HEK293 (cell line): ENCODE results near the gene PTPRJ.

ENCODE experiments used
- KLF10 ChIP-seq: fragments of 450-650 bp; IDR thresholded peaks from 2 replicates; pipeline ENCODE4 v1.5.1; 2018; ENCODE audit warnings: missing biosample characterization, mild to moderate bottlenecking, missing genetic modification characterization
- MYNN ChIP-seq: fragments of 450-650 bp; formaldehyde crosslinking; IDR thresholded peaks from 2 replicates; pipeline ENCODE4 v1.5.1; 2016; ENCODE audit warnings: missing biosample characterization, missing genetic modification characterization, borderline replicate concordance
- SP2 ChIP-seq: fragments of 450-650 bp; formaldehyde crosslinking; IDR thresholded peaks from 2 replicates; pipeline ENCODE4 v1.5.1; 2016; ENCODE audit warnings: missing biosample characterization, missing genetic modification characterization
- YY1 ChIP-seq: fragments of 450-650 bp; formaldehyde crosslinking; IDR thresholded peaks from 2 replicates; pipeline ENCODE4 v1.5.1; 2018; ENCODE audit warnings: missing biosample characterization, missing genetic modification characterization
- ZNF23 ChIP-seq: fragments of 450-650 bp; formaldehyde crosslinking; IDR thresholded peaks from 2 replicates; pipeline ENCODE4 v1.5.1; 2016; ENCODE audit warnings: missing biosample characterization, missing genetic modification characterization, borderline replicate concordance
- ZNF274 ChIP-seq, 2 experiments: fragments of 200-500 bp in 1 of 2; fragments of 450-650 bp in 1 of 2; sonication (Bioruptor generic) in 1 of 2; formaldehyde crosslinking in 1 of 2; IDR thresholded peaks; 2 replicates each; pipeline versions ENCODE4 v1.5.1 to v1.6.1; 2014 to 2016; ENCODE audit warnings: borderline replicate concordance in 1 of 2, inconsistent platforms in 1 of 2, low read length in 1 of 2, missing biosample characterization in 1 of 2, missing genetic modification characterization in 1 of 2
- ZNF433 ChIP-seq: fragments of 450-650 bp; formaldehyde crosslinking; IDR thresholded peaks from 2 replicates; pipeline ENCODE4 v1.5.1; 2016; ENCODE audit warnings: missing biosample characterization, missing genetic modification characterization, low read depth
- ZNF530 ChIP-seq: fragments of 450-650 bp; formaldehyde crosslinking; IDR thresholded peaks from 2 replicates; pipeline ENCODE4 v1.5.1; 2016; ENCODE audit warnings: low read depth, missing biosample characterization, missing genetic modification characterization
- ZNF571 ChIP-seq: fragments of 450-650 bp; formaldehyde crosslinking; IDR thresholded peaks from 2 replicates; pipeline ENCODE4 v1.5.0; 2017; ENCODE audit warnings: missing biosample characterization, missing genetic modification characterization
- ZSCAN16 ChIP-seq: fragments of 450-650 bp; formaldehyde crosslinking; IDR thresholded peaks from 2 replicates; pipeline ENCODE4 v1.5.1; 2016; ENCODE audit warnings: missing biosample characterization, missing genetic modification characterization
- TF ChIP-seq, protein P1 (sequence below): fragments of 450-650 bp; formaldehyde crosslinking; IDR thresholded peaks from 2 replicates; pipeline ENCODE4 v1.5.1; 2016; ENCODE audit warnings: missing biosample characterization, missing genetic modification characterization
- TF ChIP-seq, protein P2 (sequence below): fragments of 450-650 bp; IDR thresholded peaks from 2 replicates; pipeline ENCODE4 v1.5.1; 2018; ENCODE audit warnings: missing biosample characterization, missing genetic modification characterization

- TF ChIP-seq MYNN (tag by site-specific recombination) (no peak), KLF10 (tag by site-specific recombination) (no peak), ZNF433 (tag by site-specific recombination) (no peak), ZNF23 (no peak), ZNF530 (tag by site-specific recombination) (no peak), ZNF571 (no peak), YY1 (tag by site-specific recombination) (no peak), SP2 (no peak), ZSCAN16 (tag by site-specific recombination) (no peak), ZNF274 (IDR thresholded peaks at IDR 0.05; ENCODE audit: low read length) (no peak), ZNF274 (tag by site-specific recombination; IDR thresholded peaks at IDR 0.05; ENCODE audit: borderline replicate concordance) (no peak)
- TF ChIP-seq, protein P1, sequence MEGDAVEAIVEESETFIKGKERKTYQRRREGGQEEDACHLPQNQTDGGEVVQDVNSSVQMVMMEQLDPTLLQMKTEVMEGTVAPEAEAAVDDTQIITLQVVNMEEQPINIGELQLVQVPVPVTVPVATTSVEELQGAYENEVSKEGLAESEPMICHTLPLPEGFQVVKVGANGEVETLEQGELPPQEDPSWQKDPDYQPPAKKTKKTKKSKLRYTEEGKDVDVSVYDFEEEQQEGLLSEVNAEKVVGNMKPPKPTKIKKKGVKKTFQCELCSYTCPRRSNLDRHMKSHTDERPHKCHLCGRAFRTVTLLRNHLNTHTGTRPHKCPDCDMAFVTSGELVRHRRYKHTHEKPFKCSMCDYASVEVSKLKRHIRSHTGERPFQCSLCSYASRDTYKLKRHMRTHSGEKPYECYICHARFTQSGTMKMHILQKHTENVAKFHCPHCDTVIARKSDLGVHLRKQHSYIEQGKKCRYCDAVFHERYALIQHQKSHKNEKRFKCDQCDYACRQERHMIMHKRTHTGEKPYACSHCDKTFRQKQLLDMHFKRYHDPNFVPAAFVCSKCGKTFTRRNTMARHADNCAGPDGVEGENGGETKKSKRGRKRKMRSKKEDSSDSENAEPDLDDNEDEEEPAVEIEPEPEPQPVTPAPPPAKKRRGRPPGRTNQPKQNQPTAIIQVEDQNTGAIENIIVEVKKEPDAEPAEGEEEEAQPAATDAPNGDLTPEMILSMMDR (tag by site-specific recombination) = no peak
- TF ChIP-seq, protein P2, sequence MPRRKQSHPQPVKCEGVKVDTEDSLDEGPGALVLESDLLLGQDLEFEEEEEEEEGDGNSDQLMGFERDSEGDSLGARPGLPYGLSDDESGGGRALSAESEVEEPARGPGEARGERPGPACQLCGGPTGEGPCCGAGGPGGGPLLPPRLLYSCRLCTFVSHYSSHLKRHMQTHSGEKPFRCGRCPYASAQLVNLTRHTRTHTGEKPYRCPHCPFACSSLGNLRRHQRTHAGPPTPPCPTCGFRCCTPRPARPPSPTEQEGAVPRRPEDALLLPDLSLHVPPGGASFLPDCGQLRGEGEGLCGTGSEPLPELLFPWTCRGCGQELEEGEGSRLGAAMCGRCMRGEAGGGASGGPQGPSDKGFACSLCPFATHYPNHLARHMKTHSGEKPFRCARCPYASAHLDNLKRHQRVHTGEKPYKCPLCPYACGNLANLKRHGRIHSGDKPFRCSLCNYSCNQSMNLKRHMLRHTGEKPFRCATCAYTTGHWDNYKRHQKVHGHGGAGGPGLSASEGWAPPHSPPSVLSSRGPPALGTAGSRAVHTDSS = no peak
Measured at GRCh38 chr11:47964546-47964945, 15.8 kb upstream of the PTPRJ start.
